Cerebellar cortex (tissue), 1 donor: ENCODE data around the gene WDFY3.
"Not testable (repeated sequence)": the region's sequence is repeated elsewhere in the genome, so short reads cannot be mapped to it uniquely, and the experiment has no call there.

Experiments
- DNase-seq: peaks from one replicate; pipeline ENCODE4 v3.0.0-alpha.2; 2015; ENCODE audit warnings: low spot score

Gene WDFY3

GRCh38 chr4:84708406-84709135 lies 257.9 kb downstream of the WDFY3 start:
- DNase-seq: no peak

- DNase-seq: no peak
These were observed 260.2 kb downstream of the WDFY3 start for GRCh38 chr4:84706286-84706685.

- no peak for DNase-seq
These were observed 267.4 kb downstream of the WDFY3 start for GRCh38 chr4:84699001-84699671.

GRCh38 chr4:84697615-84698201 lies 268.8 kb downstream of the WDFY3 start:
- DNase-seq: no peak

- no peak for DNase-seq
These were observed 269.3 kb downstream of the WDFY3 start for GRCh38 chr4:84697159-84697558.

- no peak for DNase-seq
These were observed 274.7 kb downstream of the WDFY3 start for GRCh38 chr4:84691800-84692199.

- DNase-seq: no peak
These were observed 275.3 kb downstream of the WDFY3 start for GRCh38 chr4:84691170-84691691.

GRCh38 chr4:84690481-84690880 lies 276.0 kb downstream of the WDFY3 start:
- DNase-seq: no peak

- DNase-seq: no peak
These were observed 277.3 kb downstream of the WDFY3 start for GRCh38 chr4:84689197-84689596.

GRCh38 chr4:84688605-84689004 lies 277.9 kb downstream of the WDFY3 start:
- no peak for DNase-seq

- no peak for DNase-seq
These were observed 281.4 kb downstream of the WDFY3 start for GRCh38 chr4:84685105-84685504.

- DNase-seq: no peak
These were observed 282.1 kb downstream of the WDFY3 start for GRCh38 chr4:84684361-84684760.

- no peak for DNase-seq
These were observed 283.2 kb downstream of the WDFY3 start for GRCh38 chr4:84683064-84683850.

GRCh38 chr4:84682661-84683060 lies 283.8 kb downstream of the WDFY3 start:
- DNase-seq: not testable (repeated sequence)

- DNase-seq: no peak
These were observed 284.8 kb downstream of the WDFY3 start for GRCh38 chr4:84681486-84682274.

- DNase-seq: no peak
These were observed 285.5 kb downstream of the WDFY3 start for GRCh38 chr4:84680956-84681355.

- DNase-seq: peak; percentile 52
These were observed 287.3 kb downstream of the WDFY3 start for GRCh38 chr4:84678976-84679744.

- no peak for DNase-seq
These were observed 288.5 kb downstream of the WDFY3 start for GRCh38 chr4:84677995-84678394.

GRCh38 chr4:84677093-84677492 lies 289.4 kb downstream of the WDFY3 start:
- no peak for DNase-seq

- DNase-seq: no peak
These were observed 292.8 kb downstream of the WDFY3 start for GRCh38 chr4:84673475-84674240.
